ENCODE measurements around the gene PRKCA.
A peak's percentile ranks its signal among the peaks of the same experiment; 100 is the strongest.

PRKCA gene

GRCh38 chr17:66538776-66539175 is 236.4 kb downstream of the PRKCA start:
- no peak for DNase-seq (ENCODE audit: low read depth)
- TF ChIP-seq POLR2A (IDR thresholded peaks at IDR 0.05; ENCODE audit: extremely low read depth, insufficient read length) (no peak), MYC (IDR thresholded peaks at IDR 0.05; ENCODE audit: low read depth, low read length) (no peak), CTCF (IDR thresholded peaks at IDR 0.05; ENCODE audit: low read depth, low read length) (no peak), MAX (IDR thresholded peaks at IDR 0.05; ENCODE audit: low read depth, low read length) (no peak)

GRCh38 chr17:66540131-66540781 is 237.8 kb downstream of the PRKCA start:
- no peak overlapping the region for H3K4me3 ChIP-seq (ENCODE audit: low read depth, low read length)
- DNase-seq (ENCODE audit: low read depth): peak; percentile 20
- TF ChIP-seq MAX (IDR thresholded peaks at IDR 0.05; ENCODE audit: low read depth, low read length) (no peak), MYC (IDR thresholded peaks at IDR 0.05; ENCODE audit: low read depth, low read length) (no peak), POLR2A (IDR thresholded peaks at IDR 0.05; ENCODE audit: extremely low read depth, insufficient read length) (no peak), CTCF (IDR thresholded peaks at IDR 0.05; ENCODE audit: low read depth, low read length) (no peak)

More at GRCh38 chr17:66538776-66539175, 236.4 kb downstream of the PRKCA start:
- no peak overlapping the region for H3K4me3 ChIP-seq (ENCODE audit: low read depth, low read length)

- no peak overlapping the region for H3K4me3 ChIP-seq (ENCODE audit: low read depth, low read length)
- peak; percentile 63 for TF ChIP-seq MAX (IDR thresholded peaks at IDR 0.05; ENCODE audit: low read depth, low read length)
- no peak for TF ChIP-seq MYC (IDR thresholded peaks at IDR 0.05; ENCODE audit: low read depth, low read length)
- peak; percentile 69 for DNase-seq (ENCODE audit: low read depth)
Observed at GRCh38 chr17:66541461-66542128, 239.2 kb downstream of the PRKCA start.

- TF ChIP-seq POLR2A (IDR thresholded peaks at IDR 0.05; ENCODE audit: extremely low read depth, insufficient read length) (no peak), CTCF (IDR thresholded peaks at IDR 0.05; ENCODE audit: low read depth, low read length) (no peak), MYC (IDR thresholded peaks at IDR 0.05; ENCODE audit: low read depth, low read length) (peak; percentile 58), MAX (IDR thresholded peaks at IDR 0.05; ENCODE audit: low read depth, low read length) (peak; percentile 78)
- no peak overlapping the region for H3K4me3 ChIP-seq (ENCODE audit: low read depth, low read length)
- DNase-seq (ENCODE audit: low read depth): peak; percentile 77
Observed at GRCh38 chr17:66542129-66542966, 239.9 kb downstream of the PRKCA start.

- TF ChIP-seq POLR2A (IDR thresholded peaks at IDR 0.05; ENCODE audit: extremely low read depth, insufficient read length): no peak
- no peak for TF ChIP-seq MYC (IDR thresholded peaks at IDR 0.05; ENCODE audit: low read depth, low read length)
- no peak for TF ChIP-seq CTCF (IDR thresholded peaks at IDR 0.05; ENCODE audit: low read depth, low read length)
- TF ChIP-seq MAX (IDR thresholded peaks at IDR 0.05; ENCODE audit: low read depth, low read length): no peak
- no peak for DNase-seq (ENCODE audit: low read depth)
- no peak overlapping the region for H3K4me3 ChIP-seq (ENCODE audit: low read depth, low read length)
Observed at GRCh38 chr17:66542967-66543520, 240.6 kb downstream of the PRKCA start.

All from NB4 (cell line).